Effector memory CD4-positive, alpha-beta T cell (primary cell): ENCODE measurements around the gene ZNF442.
"Not testable (repeated sequence)": the region's sequence is repeated elsewhere in the genome, so short reads cannot be mapped to it uniquely, and the experiment has no call there.

Experiments used
- DNase-seq, 3 donors: peaks; one replicate each; pipeline ENCODE4 v3.0.0-alpha.2; 2020
- H3K27ac ChIP-seq: 2 replicates; pipeline ENCODE4 v1.7.0; 2013; ENCODE audit warnings: mild to moderate bottlenecking, low read length, moderate library complexity; ENCODE audit not compliant: insufficient read depth, poor library complexity, severe bottlenecking
- H3K27me3 ChIP-seq: replicated peaks from 2 replicates; pipeline ENCODE4 v1.7.0; 2013; ENCODE audit warnings: mild to moderate bottlenecking, low read length; ENCODE audit not compliant: insufficient read depth, control insufficient read depth, poor library complexity, severe bottlenecking
- H3K36me3 ChIP-seq: 2 replicates; pipeline ENCODE4 v1.7.0; 2013; ENCODE audit warnings: mild to moderate bottlenecking, low read length, moderate library complexity; ENCODE audit not compliant: control insufficient read depth, insufficient read depth
- H3K4me1 ChIP-seq: 2 replicates; pipeline ENCODE4 v1.7.0; 2013; ENCODE audit warnings: low read length, mild to moderate bottlenecking; ENCODE audit not compliant: control insufficient read depth, insufficient read depth, poor library complexity, severe bottlenecking
- H3K4me3 ChIP-seq: 2 replicates; pipeline ENCODE4 v1.7.0; 2013; ENCODE audit warnings: low read length, low read depth, mild to moderate bottlenecking; ENCODE audit not compliant: insufficient read depth, poor library complexity, severe bottlenecking
- H3K9me3 ChIP-seq: 2 replicates; pipeline ENCODE4 v1.7.0; 2013; ENCODE audit warnings: mild to moderate bottlenecking, low read length, moderate library complexity; ENCODE audit not compliant: control insufficient read depth

Gene ZNF442

DNA sequence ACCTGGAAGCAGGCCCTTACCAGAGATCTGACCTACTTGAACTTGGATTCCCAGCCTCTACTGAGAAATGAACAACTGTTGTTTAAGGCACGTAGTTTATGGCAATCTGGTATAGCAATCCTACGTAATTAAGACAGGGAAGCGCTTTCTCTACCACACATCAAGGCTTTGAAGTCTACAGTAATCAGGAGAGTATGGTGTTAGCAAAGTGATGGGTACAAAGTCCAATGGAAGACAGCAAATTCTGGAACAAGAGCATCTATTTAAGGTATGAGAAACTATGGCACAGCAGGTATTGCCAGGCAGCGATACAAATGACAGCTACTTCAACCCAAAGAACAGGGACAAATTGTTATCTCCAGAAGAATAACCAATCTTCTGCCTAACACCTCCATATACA, 35.1 kb downstream of the ZNF442 start:
- peaks cover 12% of the 10 kb centered on the region for H3K4me1 ChIP-seq
- H3K4me3 ChIP-seq, result no peak overlapping the region
- H3K36me3 ChIP-seq, result no peaks in the 10 kb centered on the region
- no peaks in the 10 kb centered on the region for H3K27me3 ChIP-seq
- H3K27ac ChIP-seq, result no peak overlapping the region
- DNase-seq, result no peak
- H3K9me3 ChIP-seq, result no peaks in the 10 kb centered on the region

DNA sequence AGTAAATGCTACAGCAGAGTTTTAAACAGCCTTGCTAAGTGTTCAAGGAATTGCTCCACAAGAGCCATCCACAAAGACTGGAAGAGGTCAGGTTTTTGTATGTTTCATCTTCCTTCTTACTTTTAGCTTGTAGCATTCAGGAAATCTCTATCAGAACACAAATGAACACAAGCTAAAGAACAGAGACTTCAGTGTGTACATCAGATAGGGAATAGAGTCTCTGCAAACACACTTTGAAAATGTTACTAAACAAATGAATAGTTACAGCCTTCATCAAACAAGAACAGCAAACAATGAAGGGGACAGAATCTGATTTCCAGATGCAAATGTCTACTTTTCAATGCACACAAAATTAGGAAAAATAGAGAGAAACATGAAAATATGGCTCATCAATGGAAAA, 39.8 kb downstream of the ZNF442 start:
- Histone ChIP-seq H3K4me1 (no peaks in the 10 kb centered on the region), H3K36me3 (peaks cover 17% of the 10 kb centered on the region), H3K9me3 (no peaks in the 10 kb centered on the region), H3K27me3 (no peaks in the 10 kb centered on the region), H3K27ac (no peak overlapping the region), H3K4me3 (no peak overlapping the region)
- DNase-seq, result no peak

- Histone ChIP-seq H3K36me3 (peaks cover 46% of the 10 kb centered on the region), H3K27ac (no peak overlapping the region), H3K27me3 (no peaks in the 10 kb centered on the region), H3K4me1 (no peaks in the 10 kb centered on the region), H3K9me3 (peaks cover 4% of the 10 kb centered on the region), H3K4me3 (no peak overlapping the region)
- DNase-seq, result no peak
Measured at GRCh38 chr19:12318782-12319413, 46.6 kb downstream of the ZNF442 start.

DNA sequence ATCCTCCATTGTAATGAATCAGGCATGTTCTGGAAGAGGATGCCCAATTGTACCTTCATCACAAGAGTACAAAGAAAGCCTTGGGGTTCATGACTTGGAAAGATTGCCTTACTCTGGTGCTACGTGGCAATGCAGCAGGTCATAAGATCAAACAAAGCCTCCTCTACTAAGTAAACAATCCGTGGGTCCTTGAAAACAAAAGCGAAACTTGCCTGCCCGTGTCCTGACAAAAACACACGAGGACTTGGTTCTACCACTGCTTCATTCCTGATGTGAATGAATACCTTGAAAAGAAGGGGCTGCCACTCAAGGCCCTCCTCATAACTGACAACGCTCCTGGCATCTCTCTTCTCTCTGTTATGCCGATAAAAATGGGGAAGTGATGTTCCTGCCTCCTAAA, 50.9 kb downstream of the ZNF442 start:
- no peak overlapping the region for H3K4me3 ChIP-seq
- H3K36me3 ChIP-seq, result peaks cover 17% of the 10 kb centered on the region
- DNase-seq, result no peak
- H3K27ac ChIP-seq, result no peak overlapping the region
- H3K27me3 ChIP-seq, result no peaks in the 10 kb centered on the region
- H3K4me1 ChIP-seq, result no peaks in the 10 kb centered on the region
- peaks cover 3% of the 10 kb centered on the region for H3K9me3 ChIP-seq

GRCh38 chr19:12308891-12309290, 56.6 kb downstream of the ZNF442 start:
- H3K36me3 ChIP-seq, H3K27me3 ChIP-seq, H3K27ac ChIP-seq, H3K4me1 ChIP-seq, H3K4me3 ChIP-seq, DNase-seq, H3K9me3 ChIP-seq: not testable (repeated sequence)
